HUES64 (cell line): ENCODE data around the gene ZFHX2.
"Not testable (repeated sequence)": the region's sequence is repeated elsewhere in the genome, so short reads cannot be mapped to it uniquely, and the experiment has no call there.

Source experiments
- H3K27ac ChIP-seq: 2 replicates; pipeline ENCODE4 v1.7.0; 2013; ENCODE audit warnings: low read depth, low read length, inconsistent platforms
- H3K27me3 ChIP-seq: 2 replicates; pipeline ENCODE4 v1.6.1; 2013; ENCODE audit warnings: mild to moderate bottlenecking, low read length; ENCODE audit not compliant: insufficient read depth
- H3K36me3 ChIP-seq: 2 replicates; pipeline ENCODE4 v1.6.1; 2013; ENCODE audit warnings: mild to moderate bottlenecking, low read length; ENCODE audit not compliant: insufficient read depth
- H3K4me1 ChIP-seq: 2 replicates; pipeline ENCODE4 v1.6.1; 2013; ENCODE audit warnings: mild to moderate bottlenecking, low read length, moderate library complexity; ENCODE audit not compliant: insufficient read depth
- H3K4me3 ChIP-seq: 2 replicates; pipeline ENCODE4 v1.5.1; 2013; ENCODE audit warnings: mild to moderate bottlenecking, low read length, moderate library complexity
- H3K9ac ChIP-seq: 2 replicates; pipeline ENCODE4 v1.6.1; 2013; ENCODE audit warnings: mild to moderate bottlenecking, low read depth, low read length
- H3K9me3 ChIP-seq: 2 replicates; pipeline ENCODE4 v1.6.1; 2013; ENCODE audit warnings: low read depth, low read length; ENCODE audit not compliant: insufficient read depth
- WGBS: fragments of 150-250, 120-280 bp; methylation state at CpG from one replicate; pipeline ENCODE4 v1.1.7; 2013; ENCODE audit warnings: missing lambda C conversion rate; 5-methylcytosine and 5-hydroxymethylcytosine counted together

ZFHX2 gene

DNA sequence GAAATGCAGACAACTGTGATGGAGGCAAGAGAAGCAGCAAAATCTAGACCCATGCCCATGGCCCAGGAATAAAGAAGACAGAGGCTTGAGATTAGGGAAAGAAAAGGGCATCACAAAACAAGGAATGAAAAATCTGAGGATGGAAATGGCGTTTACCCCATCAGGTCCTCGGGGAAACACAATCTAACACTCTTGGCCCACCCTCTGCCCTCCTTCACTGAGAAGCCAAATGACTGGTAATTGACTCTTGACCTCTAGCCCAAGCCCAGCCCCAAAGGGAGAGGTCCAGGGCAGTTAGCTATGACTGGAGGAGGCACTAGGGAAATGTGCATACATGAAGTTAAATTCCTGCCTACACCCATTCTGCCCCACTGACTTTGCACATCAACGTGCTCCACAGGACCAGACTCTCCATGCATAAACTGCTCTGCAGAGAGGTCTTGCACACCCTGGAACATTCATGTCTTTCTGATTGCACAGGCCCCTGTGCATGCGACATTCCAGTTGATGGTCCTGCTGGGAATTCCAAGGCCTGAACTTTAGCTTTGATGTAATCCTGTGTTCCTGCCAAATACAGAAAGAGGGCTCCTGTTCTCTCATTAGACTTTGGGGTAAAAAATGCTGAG lies 5.7 kb downstream of the ZFHX2 start:
- WGBS: 75% methylated on average over 4 of the region's 4 CpGs
- H3K27ac ChIP-seq: peak overlapping the region; percentile 88
- H3K27me3 ChIP-seq: no peaks in the 10 kb centered on the region
- H3K4me1 ChIP-seq: peaks cover 63% of the 10 kb centered on the region
- H3K9me3 ChIP-seq: no peaks in the 10 kb centered on the region
- H3K4me3 ChIP-seq: peak overlapping the region; percentile 23; the same call in 1 of the 2 replicates
- H3K36me3 ChIP-seq: peaks cover 16% of the 10 kb centered on the region; the same call in 1 of the 2 replicates
- H3K9ac ChIP-seq: no peak overlapping the region

DNA sequence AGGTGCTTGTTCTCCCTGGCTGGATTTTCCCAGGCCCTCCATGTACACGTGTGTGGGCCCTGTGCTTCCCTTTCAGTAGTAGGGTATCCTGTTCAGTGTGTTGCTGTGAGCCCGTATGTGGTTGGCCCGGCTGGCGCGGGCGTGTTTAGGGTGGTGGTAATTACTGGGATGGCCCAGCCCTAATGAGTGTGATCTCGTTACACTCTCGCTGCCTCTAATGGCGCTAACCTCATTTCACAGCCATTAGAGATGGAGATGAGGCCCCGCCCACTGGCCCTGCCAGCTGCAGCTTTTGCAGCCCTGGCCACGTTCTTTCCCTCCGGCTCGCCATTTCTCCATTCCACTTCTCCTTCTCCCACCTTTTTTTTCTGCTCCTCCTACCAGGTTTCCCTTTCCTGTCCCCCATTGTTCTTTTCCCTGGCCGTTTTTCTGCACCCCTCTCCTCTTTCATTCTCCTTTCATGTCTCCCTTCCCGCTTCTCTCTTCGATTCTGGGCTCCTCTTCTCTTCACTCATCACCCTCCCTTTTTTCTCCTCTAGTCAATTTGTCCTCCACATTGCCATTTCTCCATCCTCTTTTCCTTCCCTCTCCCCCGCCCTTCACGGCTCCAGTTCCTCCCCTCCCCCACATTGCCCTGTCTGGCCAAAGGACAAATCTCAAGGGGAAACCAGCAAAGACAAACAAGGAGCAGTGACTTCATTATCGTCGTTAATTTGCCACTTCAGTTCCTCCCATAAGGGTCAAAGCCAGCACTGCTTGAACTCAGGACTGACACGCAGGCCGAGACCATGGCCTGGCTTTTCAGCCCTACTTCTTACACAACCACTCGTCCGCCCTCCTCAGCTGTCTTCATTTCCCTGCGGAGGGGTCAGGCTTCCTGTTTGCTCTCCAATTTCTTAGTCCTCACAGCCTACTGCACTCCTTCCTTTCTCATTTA lies 6.8 kb downstream of the ZFHX2 start:
- H3K4me1 ChIP-seq: peaks cover 57% of the 10 kb centered on the region
- 17% methylated on average over 25 of the region's 25 CpGs for WGBS
- no peaks in the 10 kb centered on the region for H3K9me3 ChIP-seq
- no peaks in the 10 kb centered on the region for H3K27me3 ChIP-seq
- peak overlapping the region; percentile 88 for H3K27ac ChIP-seq
- H3K36me3 ChIP-seq: peaks cover 16% of the 10 kb centered on the region; the same call in 1 of the 2 replicates
- H3K9ac ChIP-seq: peak overlapping the region; percentile 43
- H3K4me3 ChIP-seq: peak overlapping the region; percentile 23

DNA sequence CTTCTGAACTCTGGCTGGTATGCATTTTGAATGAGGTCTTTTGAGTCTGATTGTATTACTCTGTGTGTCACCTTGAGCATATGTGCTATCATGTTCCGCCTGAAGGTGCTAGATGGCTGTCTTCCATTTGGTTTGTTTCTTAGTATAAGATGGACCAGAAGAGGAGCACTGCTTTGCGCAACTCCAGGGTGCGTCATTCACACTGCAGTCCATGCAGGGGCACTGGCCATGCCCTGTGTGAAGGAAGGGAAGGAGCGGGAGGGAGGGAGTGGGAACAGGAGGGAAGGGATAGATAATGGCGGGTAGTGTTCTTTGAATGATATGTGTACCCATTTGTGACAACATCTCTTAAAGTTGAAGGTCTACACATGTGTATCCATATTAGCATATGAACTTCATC lies 8.2 kb downstream of the ZFHX2 start:
- H3K9ac ChIP-seq: no peak overlapping the region
- H3K4me3 ChIP-seq: no peak overlapping the region
- no peaks in the 10 kb centered on the region for H3K9me3 ChIP-seq
- peaks cover 16% of the 10 kb centered on the region; the same call in 1 of the 2 replicates for H3K36me3 ChIP-seq
- no peak overlapping the region for H3K27ac ChIP-seq
- H3K27me3 ChIP-seq: no peaks in the 10 kb centered on the region
- H3K4me1 ChIP-seq: peaks cover 53% of the 10 kb centered on the region
- 92% methylated on average over 5 of the region's 5 CpGs for WGBS

DNA sequence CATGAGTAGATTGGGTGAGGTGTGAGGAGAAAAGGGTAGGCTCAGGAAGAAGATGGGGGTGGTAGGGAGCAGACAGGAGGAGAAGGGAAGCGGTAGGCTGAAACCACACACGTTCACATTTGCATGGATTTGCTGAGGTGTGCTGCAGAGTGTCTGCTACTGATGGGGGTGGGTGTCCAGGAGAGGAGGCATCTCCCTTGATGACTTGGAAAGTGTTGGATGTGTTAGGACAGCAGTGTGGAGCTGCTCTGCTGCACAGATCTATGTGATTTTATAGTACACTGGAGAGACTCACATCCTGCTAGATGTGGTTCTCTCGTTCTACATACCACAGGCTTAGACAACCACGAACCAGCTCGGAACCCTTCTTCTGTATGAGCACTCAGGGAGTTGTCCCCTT lies 9.3 kb downstream of the ZFHX2 start:
- H3K9ac ChIP-seq: no peak overlapping the region
- H3K27ac ChIP-seq: no peak overlapping the region
- no peaks in the 10 kb centered on the region for H3K9me3 ChIP-seq
- H3K4me1 ChIP-seq: peaks cover 44% of the 10 kb centered on the region
- 88% methylated on average over 5 of the region's 5 CpGs for WGBS
- no peak overlapping the region for H3K4me3 ChIP-seq
- H3K36me3 ChIP-seq: peaks cover 16% of the 10 kb centered on the region; the same call in 1 of the 2 replicates
- H3K27me3 ChIP-seq: no peaks in the 10 kb centered on the region

DNA sequence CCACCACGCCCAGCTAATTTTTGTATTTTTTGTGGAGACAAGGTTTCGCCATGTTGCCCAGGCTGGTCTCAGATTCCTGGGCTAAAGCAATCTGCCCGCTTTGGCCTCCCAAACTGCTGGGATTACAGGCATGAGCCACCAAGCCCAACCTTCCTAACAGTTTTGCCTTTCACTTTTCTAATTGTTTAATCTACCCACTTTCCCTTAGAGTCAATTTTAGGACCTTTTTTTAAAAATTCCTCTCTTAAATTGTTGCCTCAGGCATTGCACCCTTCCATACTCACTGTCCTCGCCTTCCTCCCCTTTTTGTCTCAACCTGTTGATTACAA lies 11.5 kb downstream of the ZFHX2 start:
- Histone ChIP-seq H3K9ac (no peak overlapping the region), H3K36me3 (peaks cover 24% of the 10 kb centered on the region; the same call in 1 of the 2 replicates), H3K9me3 (no peaks in the 10 kb centered on the region), H3K27me3 (no peaks in the 10 kb centered on the region), H3K27ac (peak overlapping the region; percentile 66), H3K4me1 (peaks cover 36% of the 10 kb centered on the region), H3K4me3 (no peak overlapping the region)
- 94% methylated on average over 4 of the region's 4 CpGs for WGBS

DNA sequence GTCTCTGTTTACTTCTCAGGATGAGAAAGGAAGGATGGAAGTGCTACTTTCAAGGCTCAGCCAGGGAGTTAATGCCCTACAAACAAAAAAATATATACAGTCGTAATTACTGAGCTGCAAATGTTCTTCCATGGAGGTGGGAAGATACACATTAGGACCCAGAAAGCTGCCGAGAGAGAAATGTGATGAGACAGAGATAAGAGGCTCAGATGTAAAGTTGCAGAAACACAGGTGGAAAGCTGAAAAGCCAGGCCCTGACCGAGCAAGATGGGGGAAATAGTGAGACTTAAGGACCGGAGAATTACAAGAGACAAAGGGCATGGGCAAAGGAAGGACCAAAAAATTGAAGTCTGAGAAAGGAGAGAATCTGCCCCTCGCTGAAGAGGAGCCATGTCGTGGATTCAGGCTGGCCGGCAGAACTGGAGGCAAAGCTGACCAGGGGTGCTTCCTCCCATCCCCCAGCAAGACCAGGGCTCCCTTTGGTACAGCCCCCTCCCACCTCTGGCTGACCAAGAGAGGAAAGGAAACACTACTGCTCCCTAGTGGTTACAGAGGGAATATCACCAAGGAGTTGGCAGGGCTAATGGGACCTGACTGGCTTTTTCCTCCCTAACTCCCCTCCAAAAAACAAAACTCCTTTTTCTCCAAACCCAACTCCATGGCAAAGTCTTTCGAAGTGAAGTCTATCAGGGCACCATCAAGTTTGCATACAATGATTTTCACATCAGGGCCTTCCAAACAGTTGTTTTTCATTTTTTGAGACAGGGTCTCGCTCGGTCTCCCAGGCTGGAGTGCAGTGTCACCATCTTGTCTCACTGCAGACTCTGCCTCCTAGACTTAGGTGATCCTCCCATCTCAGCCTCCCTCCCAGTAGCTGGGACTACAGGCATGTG lies 12.1 kb downstream of the ZFHX2 start:
- Histone ChIP-seq H3K27me3 (no peaks in the 10 kb centered on the region), H3K9me3 (no peaks in the 10 kb centered on the region), H3K4me1 (peaks cover 30% of the 10 kb centered on the region), H3K27ac (peak overlapping the region; percentile 99), H3K36me3 (peaks cover 31% of the 10 kb centered on the region; the same call in 1 of the 2 replicates), H3K9ac (peak overlapping the region; percentile 85), H3K4me3 (peak overlapping the region; percentile 65)
- 27% methylated on average over 10 of the region's 10 CpGs for WGBS

DNA sequence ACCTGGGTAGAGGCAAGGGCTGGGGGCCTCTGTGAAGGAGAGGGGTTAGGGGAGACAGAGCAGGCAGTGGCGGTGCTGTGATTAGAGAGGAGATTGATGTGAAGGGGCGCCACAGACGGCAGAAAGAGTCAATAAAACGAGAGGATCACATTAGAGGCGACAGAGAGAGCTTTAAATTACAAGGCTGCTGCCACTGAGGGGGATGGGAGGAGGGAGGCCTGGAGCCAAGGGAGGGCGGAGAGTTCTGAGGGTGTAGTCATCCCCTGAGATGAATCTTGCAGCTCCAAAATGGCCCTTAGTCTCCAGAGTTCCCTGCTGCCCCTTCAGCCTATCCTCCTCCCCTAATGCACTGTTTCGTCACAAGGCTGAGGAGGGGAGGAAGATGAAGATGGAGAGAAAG lies 12.8 kb downstream of the ZFHX2 start:
- Histone ChIP-seq H3K9me3 (no peaks in the 10 kb centered on the region), H3K27ac (peak overlapping the region; percentile 99), H3K36me3 (peaks cover 36% of the 10 kb centered on the region), H3K4me1 (peaks cover 26% of the 10 kb centered on the region), H3K9ac (peak overlapping the region; percentile 85), H3K27me3 (no peaks in the 10 kb centered on the region), H3K4me3 (peak overlapping the region; percentile 65)
- 7% methylated on average over 6 of the region's 7 CpGs for WGBS

DNA sequence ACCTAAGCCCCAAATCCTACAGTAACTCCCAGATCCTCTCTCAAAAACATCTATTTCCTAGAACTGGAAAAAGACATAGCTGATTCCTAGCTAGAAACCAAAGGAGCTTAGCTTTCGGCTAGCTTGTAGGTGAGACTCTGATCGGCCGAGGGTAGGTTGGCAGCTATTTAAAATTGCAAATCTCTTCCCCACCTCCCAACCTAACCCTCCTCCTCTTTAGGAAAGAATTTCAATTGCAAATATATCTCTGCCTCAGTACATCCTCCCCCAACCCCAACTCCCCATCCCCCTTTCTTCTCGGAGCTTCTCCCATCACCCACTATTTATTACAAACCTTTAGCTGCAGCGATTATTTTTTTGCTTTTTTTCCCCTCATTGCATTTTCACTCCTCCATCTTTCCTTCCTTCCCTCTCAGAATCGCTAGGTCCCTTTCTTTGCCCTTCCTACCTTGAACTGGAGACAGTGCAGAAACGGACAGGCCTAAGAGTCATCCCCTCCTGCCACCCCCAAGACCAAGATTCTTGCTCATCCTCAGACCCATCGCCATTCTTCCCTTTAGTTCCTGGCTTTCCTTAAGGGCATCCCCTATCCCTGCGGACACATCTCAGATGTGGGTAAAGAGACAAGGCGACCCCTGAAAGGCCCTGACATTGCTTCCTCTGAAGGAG lies 13.4 kb downstream of the ZFHX2 start:
- Histone ChIP-seq H3K9ac (peak overlapping the region; percentile 85), H3K9me3 (no peaks in the 10 kb centered on the region), H3K36me3 (peaks cover 36% of the 10 kb centered on the region), H3K4me3 (peak overlapping the region; percentile 65), H3K27me3 (no peaks in the 10 kb centered on the region), H3K4me1 (peaks cover 26% of the 10 kb centered on the region), H3K27ac (peak overlapping the region; percentile 99)
- 4% methylated on average over 10 of the region's 10 CpGs for WGBS

DNA sequence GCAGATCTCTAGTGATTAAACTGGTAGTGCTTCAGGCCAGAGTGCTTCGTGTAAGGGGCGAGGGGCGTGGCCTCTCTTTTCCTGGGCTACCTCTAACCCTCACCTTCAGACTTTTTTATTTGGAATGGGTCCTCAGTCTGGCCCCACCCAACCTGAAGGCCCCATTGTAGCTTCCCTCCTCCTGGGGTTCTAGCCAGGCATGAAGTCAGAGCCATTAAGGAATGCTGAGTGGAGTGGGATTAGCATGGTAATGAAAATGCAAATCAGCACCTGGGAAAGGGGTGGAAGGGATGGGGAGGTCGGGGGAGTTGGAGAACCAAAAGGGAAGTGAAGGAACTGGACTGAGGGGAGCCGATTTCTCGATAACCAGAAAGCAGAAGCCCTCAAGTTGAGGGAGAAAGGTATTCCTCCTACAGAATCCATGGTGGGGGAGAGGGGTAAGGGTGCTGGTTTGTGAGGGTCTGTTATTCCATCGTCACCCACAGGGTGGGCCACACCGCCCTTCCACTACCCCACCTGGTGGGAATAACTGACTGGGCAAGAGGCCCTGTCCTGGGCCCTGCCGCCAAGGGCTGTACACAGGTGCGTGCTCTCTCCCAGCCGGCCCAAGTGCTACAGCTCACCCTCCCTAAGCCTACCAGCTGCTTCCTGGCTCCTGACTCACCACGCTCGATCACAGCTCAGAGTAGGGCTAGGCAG lies 14.1 kb downstream of the ZFHX2 start:
- Histone ChIP-seq H3K9ac (peak overlapping the region; percentile 85), H3K4me1 (peaks cover 26% of the 10 kb centered on the region), H3K27me3 (no peaks in the 10 kb centered on the region), H3K27ac (peak overlapping the region; percentile 99), H3K9me3 (no peaks in the 10 kb centered on the region), H3K4me3 (peak overlapping the region; percentile 65), H3K36me3 (peaks cover 38% of the 10 kb centered on the region)
- WGBS: 5% methylated on average over 13 of the region's 13 CpGs

DNA sequence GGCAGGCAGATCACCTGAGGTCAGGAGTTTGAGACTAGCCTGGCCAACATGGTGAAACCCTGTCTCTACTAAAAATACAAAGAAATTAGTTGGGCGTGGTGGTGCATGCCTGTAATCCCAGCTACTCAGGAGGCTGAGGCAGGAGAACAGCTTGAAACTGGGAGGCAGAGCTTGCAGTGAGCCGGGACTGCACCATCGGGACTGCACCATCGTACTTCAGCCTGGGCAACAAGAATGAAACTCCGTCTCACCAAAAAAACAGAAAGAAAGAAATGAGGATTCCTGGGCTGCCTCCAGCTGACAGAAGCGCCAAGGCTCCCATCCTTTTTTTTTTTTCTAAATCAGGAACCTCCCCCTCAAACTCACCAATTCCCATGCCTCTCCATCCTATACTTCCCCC lies 14.7 kb downstream of the ZFHX2 start:
- not testable (repeated sequence) for H3K27me3 ChIP-seq, H3K9me3 ChIP-seq
- Histone ChIP-seq H3K27ac (peak overlapping the region; percentile 99), H3K4me1 (peaks cover 26% of the 10 kb centered on the region), H3K36me3 (peaks cover 37% of the 10 kb centered on the region), H3K4me3 (peak overlapping the region; percentile 65), H3K9ac (peak overlapping the region; percentile 34; the same call in 1 of the 2 replicates)
- 56% methylated on average over 6 of the region's 6 CpGs for WGBS
